ENCODE measurements around the gene WNT10A.

GRCh38 chr2:218858671-218859555, 21.7 kb upstream of the WNT10A start:
- no peak for TF ChIP-seq SRF (IDR thresholded peaks at IDR 0.05; ENCODE audit: low read depth in 2 of 2, low read length in 2 of 2)
- no peak for TF ChIP-seq CTCF (IDR thresholded peaks at IDR 0.05 in 2 of 3, conservative IDR thresholded peaks at IDR 0.05 in 1 of 3; ENCODE audit: control insufficient read depth in 2 of 3, extremely low read depth in 1 of 3, insufficient read depth in 1 of 3, low read depth in 3 of 3, low read length in 3 of 3)
- TF ChIP-seq BHLHE40 (IDR thresholded peaks at IDR 0.05; ENCODE audit: borderline replicate concordance in 1 of 2, low read depth in 2 of 2, low read length in 1 of 2) = no peak
- TF ChIP-seq MAX (IDR thresholded peaks at IDR 0.05; ENCODE audit: low read depth, low read length) = no peak
- TF ChIP-seq NR2C1 (IDR thresholded peaks at IDR 0.05) = no peak
- TF ChIP-seq, protein P1, sequence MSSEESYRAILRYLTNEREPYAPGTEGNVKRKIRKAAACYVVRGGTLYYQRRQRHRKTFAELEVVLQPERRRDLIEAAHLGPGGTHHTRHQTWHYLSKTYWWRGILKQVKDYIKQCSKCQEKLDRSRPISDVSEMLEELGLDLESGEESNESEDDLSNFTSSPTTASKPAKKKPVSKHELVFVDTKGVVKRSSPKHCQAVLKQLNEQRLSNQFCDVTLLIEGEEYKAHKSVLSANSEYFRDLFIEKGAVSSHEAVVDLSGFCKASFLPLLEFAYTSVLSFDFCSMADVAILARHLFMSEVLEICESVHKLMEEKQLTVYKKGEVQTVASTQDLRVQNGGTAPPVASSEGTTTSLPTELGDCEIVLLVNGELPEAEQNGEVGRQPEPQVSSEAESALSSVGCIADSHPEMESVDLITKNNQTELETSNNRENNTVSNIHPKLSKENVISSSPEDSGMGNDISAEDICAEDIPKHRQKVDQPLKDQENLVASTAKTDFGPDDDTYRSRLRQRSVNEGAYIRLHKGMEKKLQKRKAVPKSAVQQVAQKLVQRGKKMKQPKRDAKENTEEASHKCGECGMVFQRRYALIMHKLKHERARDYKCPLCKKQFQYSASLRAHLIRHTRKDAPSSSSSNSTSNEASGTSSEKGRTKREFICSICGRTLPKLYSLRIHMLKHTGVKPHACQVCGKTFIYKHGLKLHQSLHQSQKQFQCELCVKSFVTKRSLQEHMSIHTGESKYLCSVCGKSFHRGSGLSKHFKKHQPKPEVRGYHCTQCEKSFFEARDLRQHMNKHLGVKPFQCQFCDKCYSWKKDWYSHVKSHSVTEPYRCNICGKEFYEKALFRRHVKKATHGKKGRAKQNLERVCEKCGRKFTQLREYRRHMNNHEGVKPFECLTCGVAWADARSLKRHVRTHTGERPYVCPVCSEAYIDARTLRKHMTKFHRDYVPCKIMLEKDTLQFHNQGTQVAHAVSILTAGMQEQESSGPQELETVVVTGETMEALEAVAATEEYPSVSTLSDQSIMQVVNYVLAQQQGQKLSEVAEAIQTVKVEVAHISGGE (CRISPR knock-in tag; IDR thresholded peaks at IDR 0.05) = no peak
- no peak for TF ChIP-seq TAF1 (IDR thresholded peaks at IDR 0.05; ENCODE audit: borderline replicate concordance, low read depth, low read length)
- TF ChIP-seq ZSCAN29 (IDR thresholded peaks at IDR 0.05) = no peak
- no peak for TF ChIP-seq USF1 (IDR thresholded peaks at IDR 0.05; ENCODE audit: borderline replicate concordance, extremely low read length, insufficient read depth, low read depth, low read length)
- TF ChIP-seq ATF3 (IDR thresholded peaks at IDR 0.05; ENCODE audit: borderline replicate concordance, extremely low read depth, low read depth, low read length) = no peak
- TF ChIP-seq REST (IDR thresholded peaks at IDR 0.05; ENCODE audit: low read depth, low read length) = no peak
- TF ChIP-seq MLLT1 (IDR thresholded peaks at IDR 0.05) = no peak

Measured in GM12878 (cell line).